SKM-1 (cell line): ENCODE results near the gene SLC22A7.
A peak's percentile ranks its signal among the peaks of the same experiment; 100 is the strongest.
"Not testable (repeated sequence)": the region's sequence is repeated elsewhere in the genome, so short reads cannot be mapped to it uniquely, and the experiment has no call there.

Source experiments
- DNase-seq: peaks from one replicate; lab custom pipeline; 2025; ENCODE audit not compliant: unreplicated experiment; lab: John Stamatoyannopoulos, UW

Gene SLC22A7

DNA sequence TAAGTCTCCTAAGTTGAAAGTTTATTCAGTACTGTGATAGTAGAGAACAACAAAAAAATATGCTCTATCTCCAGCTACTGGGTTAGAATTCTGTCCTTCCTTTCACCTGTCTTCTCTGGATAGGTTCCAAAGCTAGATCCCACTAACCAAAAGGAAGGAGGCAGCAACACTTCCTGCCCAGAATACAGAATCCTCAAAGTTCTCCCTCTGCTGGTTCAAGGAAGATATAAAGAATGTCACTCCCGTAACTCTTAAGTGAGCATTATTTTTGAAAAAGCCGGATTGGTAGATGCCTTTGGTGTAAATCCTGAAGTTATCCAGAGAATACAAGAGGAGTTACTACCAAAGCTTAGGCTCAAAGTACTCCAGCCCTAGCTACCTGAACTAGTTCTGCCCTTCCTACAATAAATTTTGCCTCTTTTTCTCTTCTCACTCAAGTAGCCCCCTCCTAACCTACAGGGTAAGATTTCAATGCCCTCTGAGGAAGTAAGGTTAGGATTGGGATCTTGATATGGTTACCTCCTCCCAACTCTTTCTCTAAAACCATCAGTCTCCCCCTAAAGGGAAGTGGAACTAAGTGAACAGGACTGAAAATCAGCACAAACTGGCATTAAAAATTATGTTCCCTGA is 36.5 kb downstream of the SLC22A7 start:
- DNase-seq = peak; percentile 28

DNA sequence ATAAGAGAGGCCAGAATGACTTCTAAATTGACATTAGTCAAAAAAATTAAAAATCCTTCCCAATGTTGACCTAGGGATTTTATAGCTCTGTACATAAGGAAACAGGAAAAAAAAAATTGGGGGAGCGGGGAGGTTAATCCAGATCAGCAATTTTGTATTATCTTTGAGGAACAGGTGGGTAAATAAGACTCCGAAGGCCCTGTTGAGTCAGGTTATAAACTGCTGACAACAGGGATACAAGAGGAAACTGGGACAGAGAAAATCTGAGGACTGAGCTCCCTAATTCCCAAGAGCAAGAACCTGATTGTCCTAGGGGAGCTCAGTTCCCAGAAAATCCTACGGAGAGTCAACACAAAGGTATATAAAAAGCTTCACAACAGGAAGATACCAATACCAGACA is 37.4 kb downstream of the SLC22A7 start:
- DNase-seq = no peak

- no peak for DNase-seq
These were observed 38.3 kb downstream of the SLC22A7 start for GRCh38 chr6:43336382-43336781.

GRCh38 chr6:43338243-43338642 is 40.2 kb downstream of the SLC22A7 start:
- no peak for DNase-seq

GRCh38 chr6:43339168-43339567 is 41.1 kb downstream of the SLC22A7 start:
- DNase-seq = no peak

- not testable (repeated sequence) for DNase-seq
These were observed 48.2 kb downstream of the SLC22A7 start for GRCh38 chr6:43346243-43346642.

- no peak for DNase-seq
These were observed 49.0 kb downstream of the SLC22A7 start for GRCh38 chr6:43347021-43347420.

DNA sequence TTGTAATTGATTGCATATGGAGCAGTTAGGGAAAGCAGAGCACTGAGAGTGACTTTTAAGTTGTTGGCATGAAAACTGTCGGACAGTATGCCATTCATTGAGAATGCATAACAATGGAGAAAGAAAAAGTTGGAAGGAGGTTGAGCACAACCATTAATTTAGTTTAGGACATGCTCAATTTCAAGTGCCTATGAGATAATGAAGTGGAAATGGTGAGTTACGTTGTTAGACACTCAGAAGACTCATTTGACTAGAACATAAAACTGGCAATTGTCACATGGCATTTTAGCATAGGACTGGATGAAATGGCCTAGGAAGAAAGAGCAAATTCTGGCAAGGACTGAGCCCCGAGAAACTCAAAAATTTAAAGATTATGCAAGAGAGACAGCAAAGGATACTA is 49.4 kb downstream of the SLC22A7 start:
- no peak for DNase-seq

DNA sequence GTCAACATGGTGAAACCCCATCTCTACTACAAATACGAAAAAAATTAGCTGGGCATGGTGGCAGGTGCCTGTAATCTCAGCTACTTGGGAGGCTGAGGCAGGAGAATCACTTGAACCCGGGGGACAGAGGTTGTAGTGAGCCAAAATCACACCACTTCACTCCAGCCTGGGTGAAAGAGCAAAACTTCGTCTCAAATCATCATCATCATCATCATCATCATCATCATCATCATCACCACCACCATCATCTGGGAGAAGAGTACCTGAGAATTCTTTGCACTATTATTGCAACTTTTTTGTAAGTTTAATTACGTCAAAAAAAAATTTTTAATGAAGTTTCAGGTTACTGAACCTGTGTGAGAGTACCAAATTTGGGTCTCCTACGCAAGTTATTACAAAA is 53.9 kb downstream of the SLC22A7 start:
- DNase-seq = not testable (repeated sequence)
